SJSA1 (cell line): ENCODE data around the gene AQP3. TPM values are rescaled to one million over a fixed set of nuclear protein-coding genes. Genes with fewer than 3 reads are reported as not detected.
"Not testable (repeated sequence)": the region's sequence is repeated elsewhere in the genome, so short reads cannot be mapped to it uniquely, and the experiment has no call there.

Source experiments
- DNase-seq, 2 experiments: peaks; one replicate each; pipeline ENCODE4 v3.0.0-alpha.2; 2015 to 2020; ENCODE audit warnings: low spot score in 2 of 2, low read depth in 1 of 2
- H3K27ac ChIP-seq: fragments of 250-450 bp; sonication (Bioruptor Pico); 2 replicates; pipeline ENCODE4 v1.5.1; 2020; ENCODE audit warnings: mild to moderate bottlenecking, moderate library complexity
- H3K27me3 ChIP-seq: fragments of 250-450 bp; sonication (Bioruptor Pico); replicated peaks from 2 replicates; pipeline ENCODE4 v1.5.1; 2020; ENCODE audit warnings: mild to moderate bottlenecking, moderate library complexity
- H3K36me3 ChIP-seq: fragments of 250-450 bp; sonication (Bioruptor Pico); 2 replicates; pipeline ENCODE4 v1.5.1; 2020; ENCODE audit warnings: mild to moderate bottlenecking
- H3K4me1 ChIP-seq: fragments of 250-450 bp; sonication (Bioruptor Pico); replicated peaks from 2 replicates; pipeline ENCODE4 v1.6.1; 2021; ENCODE audit warnings: mild to moderate bottlenecking
- H3K4me3 ChIP-seq: fragments of 250-450 bp; sonication (Bioruptor Pico); 2 replicates; pipeline ENCODE4 v1.5.1; 2020; ENCODE audit warnings: mild to moderate bottlenecking
- H3K9me3 ChIP-seq: fragments of 250-450 bp; sonication (Bioruptor Pico); replicated peaks from 2 replicates; pipeline ENCODE4 v1.5.1; 2020; ENCODE audit warnings: mild to moderate bottlenecking
- total RNA-seq: library from RNA; depleted of rRNA; stranded (reverse); fragments of >200 nt; shearing (Covaris generic); gene quantifications from 2 replicates; pipeline ENCODE4 v1.2.3, GENCODE V29; 2014; rRNA removed

The AQP3 gene
- total RNA-seq, 1 experiment from 2014 or later = not detected

DNA sequence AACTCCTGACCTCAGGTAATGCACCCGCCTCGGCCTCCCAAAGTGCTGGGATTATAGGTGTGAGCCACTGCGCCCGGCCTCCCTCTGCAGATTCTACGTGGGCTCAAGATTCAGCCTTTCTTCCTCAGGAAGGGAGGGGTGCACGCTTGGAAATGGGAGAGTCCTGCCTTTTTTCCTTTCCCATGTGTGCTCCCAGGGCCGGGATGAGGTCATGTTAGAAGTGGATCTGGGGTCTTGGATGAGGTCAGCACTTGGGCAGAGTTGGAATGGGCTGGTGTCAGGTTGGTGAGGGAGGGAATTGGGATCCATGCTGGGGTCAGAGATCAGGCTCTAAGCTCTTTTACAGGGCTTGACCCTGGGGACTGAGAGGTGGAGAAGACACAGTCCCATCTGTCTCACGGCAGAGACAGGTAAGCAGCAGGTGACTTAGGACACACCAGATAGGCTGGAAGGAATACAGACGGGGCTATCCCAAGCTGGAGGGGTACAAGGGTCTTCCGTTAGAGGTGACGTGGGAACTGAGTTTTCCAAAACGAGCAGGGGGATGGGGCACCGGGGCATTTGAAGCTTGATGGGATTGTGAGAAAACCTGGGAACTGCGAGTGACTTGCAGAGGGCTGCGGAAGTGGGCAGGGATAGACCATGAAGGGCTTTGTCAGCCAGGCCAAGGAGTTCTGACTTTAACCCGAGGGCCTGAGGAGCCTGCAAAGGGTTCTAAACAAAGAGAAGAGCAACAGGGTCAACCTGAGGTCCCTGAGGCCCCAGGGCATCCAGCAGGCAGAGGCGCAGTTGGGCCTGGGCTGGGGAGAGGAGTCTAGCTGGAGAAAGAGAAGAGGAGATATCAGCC lies 43.2 kb downstream of the AQP3 start:
- no peak overlapping the region for H3K4me3 ChIP-seq
- no peaks in the 10 kb centered on the region for H3K27me3 ChIP-seq
- no peak for DNase-seq
- H3K36me3 ChIP-seq = no peaks in the 10 kb centered on the region
- H3K9me3 ChIP-seq = no peaks in the 10 kb centered on the region
- H3K4me1 ChIP-seq = no peaks in the 10 kb centered on the region
- no peak overlapping the region for H3K27ac ChIP-seq

GRCh38 chr9:33402371-33402770 lies 45.0 kb downstream of the AQP3 start, which contains the start of gene AQP7:
Gene AQP7 (minus strand): TSS chr9:33402568. CDS start chr9:33401262, 1,306 bp downstream.
- not testable (repeated sequence) for H3K27me3 ChIP-seq, H3K4me1 ChIP-seq, H3K4me3 ChIP-seq, H3K9me3 ChIP-seq, DNase-seq, H3K27ac ChIP-seq, H3K36me3 ChIP-seq

DNA sequence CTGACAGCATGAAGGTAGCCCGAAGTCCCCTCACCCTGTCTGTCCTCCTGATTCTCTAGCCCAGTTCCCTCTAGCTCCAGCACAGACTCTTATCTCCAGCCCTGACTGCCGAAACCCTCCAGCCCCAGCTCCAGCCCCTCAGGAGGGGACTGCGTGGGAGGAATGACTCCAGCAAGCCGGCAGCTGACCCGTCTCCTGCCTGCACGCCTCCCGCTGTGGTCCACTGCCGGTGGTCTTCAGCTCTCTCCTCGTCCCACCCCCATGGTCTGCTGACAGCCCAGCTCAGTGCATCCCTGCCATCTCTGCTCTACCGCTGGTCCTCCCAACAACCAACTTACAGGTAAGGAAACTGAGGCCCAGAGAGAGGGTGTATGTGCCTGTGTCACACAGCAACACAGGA lies 45.6 kb downstream of the AQP3 start:
- not testable (repeated sequence) for H3K36me3 ChIP-seq, DNase-seq, H3K4me3 ChIP-seq, H3K27me3 ChIP-seq, H3K4me1 ChIP-seq, H3K9me3 ChIP-seq, H3K27ac ChIP-seq

DNA sequence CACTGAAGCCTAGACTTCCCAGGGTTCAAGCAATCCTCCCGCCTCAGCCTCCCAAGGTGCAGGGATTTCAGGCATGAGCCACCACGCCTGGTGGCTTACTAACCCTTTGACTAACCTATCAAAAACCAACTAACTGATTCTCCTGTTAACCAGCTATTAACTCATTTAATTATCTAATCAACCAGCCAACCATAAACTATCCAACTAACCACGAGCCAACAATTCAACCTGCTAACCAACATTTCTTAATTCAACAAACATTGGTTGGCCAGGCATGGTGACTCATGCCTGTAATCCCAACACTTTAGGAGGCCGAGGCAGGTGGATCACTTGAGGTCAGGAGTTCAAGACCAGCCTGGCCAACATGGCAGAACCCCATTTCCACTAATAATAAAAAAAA lies 48.3 kb downstream of the AQP3 start:
- H3K27ac ChIP-seq, H3K27me3 ChIP-seq, H3K36me3 ChIP-seq, DNase-seq, H3K4me1 ChIP-seq, H3K4me3 ChIP-seq, H3K9me3 ChIP-seq: not testable (repeated sequence)

GRCh38 chr9:33397801-33398200 lies 49.6 kb downstream of the AQP3 start:
- DNase-seq, H3K36me3 ChIP-seq: not testable (repeated sequence)

DNA sequence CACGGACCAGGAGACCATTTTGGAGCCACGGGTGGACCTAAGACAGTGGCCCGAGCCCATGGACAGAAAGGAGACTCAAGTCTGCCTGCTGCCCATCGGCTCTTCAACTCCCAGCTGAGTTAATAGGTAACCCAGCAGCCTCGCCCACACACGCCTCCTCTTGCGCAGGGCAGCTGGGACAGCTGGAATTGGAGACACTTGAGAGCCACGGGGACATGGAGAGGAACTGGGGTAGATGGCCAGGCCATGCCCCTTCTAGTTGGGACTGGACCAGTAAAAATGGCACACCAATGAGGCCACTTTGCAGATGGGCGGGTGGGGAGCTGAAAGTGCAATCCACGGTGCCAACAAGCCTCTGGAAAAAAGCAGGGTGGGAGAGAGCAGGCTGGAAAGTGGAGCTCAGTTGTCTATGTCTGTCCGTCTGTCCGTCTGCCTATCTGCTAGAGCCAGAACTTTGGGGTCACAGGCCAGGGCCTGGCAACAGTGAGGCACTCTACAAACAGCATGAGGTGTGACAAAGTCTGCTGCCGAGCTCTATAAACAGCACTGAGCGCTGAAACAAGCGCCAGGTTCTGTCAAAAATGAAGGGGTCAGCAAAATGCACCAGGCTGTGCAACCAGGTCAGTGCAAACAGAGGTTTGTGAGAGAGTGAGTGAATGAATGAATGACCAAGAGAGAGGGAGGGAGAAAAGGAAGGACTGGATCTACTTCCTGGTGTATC lies 52.1 kb downstream of the AQP3 start:
- H3K36me3 ChIP-seq, H3K4me1 ChIP-seq, DNase-seq, H3K27me3 ChIP-seq, H3K4me3 ChIP-seq, H3K9me3 ChIP-seq, H3K27ac ChIP-seq: not testable (repeated sequence)

More at GRCh38 chr9:33397801-33398200, 49.6 kb downstream of the AQP3 start:
- H3K4me3 ChIP-seq, H3K4me1 ChIP-seq, H3K27ac ChIP-seq, H3K9me3 ChIP-seq, H3K27me3 ChIP-seq: not testable (repeated sequence)

GRCh38 chr9:33393986-33394385 lies 53.4 kb downstream of the AQP3 start:
- not testable (repeated sequence) for H3K4me1 ChIP-seq, H3K27me3 ChIP-seq, H3K36me3 ChIP-seq, H3K27ac ChIP-seq, H3K4me3 ChIP-seq, H3K9me3 ChIP-seq, DNase-seq

GRCh38 chr9:33393581-33393980 lies 53.8 kb downstream of the AQP3 start:
- Histone ChIP-seq H3K27me3 (no peaks in the 10 kb centered on the region), H3K4me3 (no peak overlapping the region), H3K36me3 (no peaks in the 10 kb centered on the region), H3K27ac (no peak overlapping the region), H3K9me3 (no peaks in the 10 kb centered on the region), H3K4me1 (peaks cover 6% of the 10 kb centered on the region; the same call in 1 of the 2 replicates)
- DNase-seq = no peak

DNA sequence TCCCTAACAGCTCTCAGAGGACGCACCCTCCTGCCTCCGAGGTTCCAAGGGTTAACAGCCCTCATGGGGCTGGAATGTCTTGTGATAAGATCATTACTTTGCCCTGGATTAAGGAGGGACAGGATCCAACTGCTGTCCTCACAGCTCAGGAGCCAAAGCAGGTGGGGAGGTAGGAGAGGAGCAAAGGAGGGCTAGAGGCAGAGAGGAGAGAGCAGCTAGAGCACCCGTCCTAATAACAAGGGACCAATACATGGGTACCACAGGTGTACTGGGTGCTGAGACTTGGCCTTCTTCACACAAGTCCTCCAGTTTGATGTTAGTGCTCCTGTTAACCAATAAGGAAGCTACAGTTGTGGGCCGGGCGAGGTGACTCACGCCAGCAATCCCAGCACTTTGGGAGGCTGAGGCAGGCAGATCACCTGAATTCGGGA lies 54.8 kb downstream of the AQP3 start:
- not testable (repeated sequence) for DNase-seq, H3K9me3 ChIP-seq, H3K27ac ChIP-seq, H3K4me3 ChIP-seq, H3K27me3 ChIP-seq, H3K4me1 ChIP-seq, H3K36me3 ChIP-seq

Other genes with a start within 250 kb of the AQP3 start
- not detected in 2 replicates for gene SPINK4, start 207.4 kb downstream of the AQP3 start, total RNA-seq
- 25.0 and 39.4 TPM in 2 replicates for gene BAG1, start 182.9 kb downstream of the AQP3 start, total RNA-seq
- 60.5 and 65.9 TPM in 2 replicates for gene CHMP5, start 182.5 kb downstream of the AQP3 start, total RNA-seq
- 10.3 and 13.0 TPM in 2 replicates for gene NFX1, start 157.1 kb downstream of the AQP3 start, total RNA-seq
- not detected in 2 replicates for gene AQP7, start 45.0 kb downstream of the AQP3 start, total RNA-seq
- gene NOL6, start 26.3 kb upstream of the AQP3 start, total RNA-seq = 11.9 and 14.5 TPM in 2 replicates
- gene ANKRD18B, start 76.7 kb upstream of the AQP3 start, total RNA-seq = not detected in 2 replicates